OCI-LY3 (cell line): ENCODE results near the gene ZMYM3.

Experiments used
- H2AFZ ChIP-seq: fragments of 200-600, 300-600 bp; shearing (Covaris generic); 2 replicates; pipeline ENCODE4 v1.6.0; 2014; ENCODE audit warnings: antibody characterized with exemption, low read depth, low read length
- H3K27ac ChIP-seq: fragments of 200-600, 300-600 bp; sonication (generic); 2 replicates; pipeline ENCODE4 v1.5.1; 2014; ENCODE audit warnings: mild to moderate bottlenecking, low read length, moderate library complexity, mixed read lengths
- H3K27me3 ChIP-seq: fragments of 200-600, 300-600 bp; sonication (generic); 2 replicates; pipeline ENCODE4 v1.6.1; 2014; ENCODE audit warnings: low read depth, low read length, mixed read lengths
- H3K36me3 ChIP-seq: fragments of 200-600, 300-600 bp; sonication (generic); replicated peaks from 2 replicates; pipeline ENCODE3; 2014; ENCODE audit warnings: low read depth, low read length, mixed read lengths
- H3K4me1 ChIP-seq: fragments of 300-600, 200-600 bp; sonication (generic); 2 replicates; pipeline ENCODE4 v1.6.1; 2014; ENCODE audit warnings: low read length, mixed read lengths
- H3K4me2 ChIP-seq: fragments of 200-600, 300-600 bp; sonication (generic); 2 replicates; pipeline ENCODE4 v1.6.1; 2014; ENCODE audit warnings: low read length, mixed read lengths
- H3K4me3 ChIP-seq: fragments of 300-600, 200-600 bp; sonication (generic); 2 replicates; pipeline ENCODE4 v1.5.1; 2014; ENCODE audit warnings: antibody characterized with exemption, mild to moderate bottlenecking, low read length, moderate library complexity
- H3K79me2 ChIP-seq: fragments of 300-600, 200-600 bp; shearing (Covaris generic); 2 replicates; pipeline ENCODE4 v1.6.1; 2014; ENCODE audit warnings: mild to moderate bottlenecking, low read length, mixed read lengths
- H3K9ac ChIP-seq: fragments of 300-600, 200-600 bp; shearing (Covaris generic); 2 replicates; pipeline ENCODE4 v1.6.0; 2014; ENCODE audit warnings: mild to moderate bottlenecking, low read length, moderate library complexity
- H3K9me3 ChIP-seq: fragments of 200-600, 300-600 bp; shearing (Covaris generic); 2 replicates; pipeline ENCODE4 v1.6.1; 2014; ENCODE audit warnings: low read length, mixed read lengths; ENCODE audit not compliant: insufficient read depth
- H4K20me1 ChIP-seq: fragments of 200-600, 300-600 bp; sonication (generic); 2 replicates; pipeline ENCODE4 v1.6.1; 2016; ENCODE audit warnings: low read length, mixed read lengths; ENCODE audit not compliant: insufficient read depth
- EZH2phosphoT487 ChIP-seq: fragments of 200-600 bp; shearing (Covaris generic); IDR thresholded peaks from 2 replicates; pipeline ENCODE4 v1.6.1; 2018; ENCODE audit warnings: antibody characterized with exemption, mixed run types, low read depth
- TF ChIP-seq, protein P1 (sequence below): fragments of 200-600, 300-600 bp; sonication (generic); IDR thresholded peaks from 2 replicates; pipeline ENCODE4 v1.5.1; 2014; ENCODE audit warnings: antibody characterized with exemption, low read length, low read depth

Gene ZMYM3

DNA sequence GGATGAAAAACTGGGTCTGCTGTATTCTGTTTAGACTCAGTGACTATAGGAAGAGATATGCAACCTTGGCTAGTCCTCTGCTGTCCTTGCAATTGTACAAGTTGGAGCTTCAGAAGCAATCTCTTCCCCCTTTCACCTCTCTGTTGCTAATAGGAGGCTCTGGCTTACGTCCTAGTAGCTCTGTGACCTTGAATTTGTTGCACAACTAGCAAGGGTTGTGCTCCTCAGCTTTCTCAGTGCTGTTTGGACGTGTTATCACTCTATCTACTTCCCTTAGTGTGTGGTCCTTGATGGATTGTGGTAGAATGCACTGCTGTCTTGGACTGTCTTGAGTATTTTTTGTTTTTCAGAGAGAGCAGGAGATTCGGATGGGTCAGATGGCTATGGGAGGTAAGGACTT is 44.2 kb upstream of the ZMYM3 start:
- no peaks in the 10 kb centered on the region for H3K27me3 ChIP-seq
- peaks cover 14% of the 10 kb centered on the region; the same call in 1 of the 2 replicates for H3K79me2 ChIP-seq
- H3K9ac ChIP-seq: no peak overlapping the region
- H3K27ac ChIP-seq: no peak overlapping the region
- no peak overlapping the region for H2AFZ ChIP-seq
- H4K20me1 ChIP-seq: 0 out of 2 replicates have a peak, but pooled peaks cover 3% of the 10 kb centered on the region
- no peak overlapping the region for H3K4me2 ChIP-seq
- H3K4me3 ChIP-seq: no peak overlapping the region
- H3K4me1 ChIP-seq: no peaks in the 10 kb centered on the region
- TF ChIP-seq, protein P1, sequence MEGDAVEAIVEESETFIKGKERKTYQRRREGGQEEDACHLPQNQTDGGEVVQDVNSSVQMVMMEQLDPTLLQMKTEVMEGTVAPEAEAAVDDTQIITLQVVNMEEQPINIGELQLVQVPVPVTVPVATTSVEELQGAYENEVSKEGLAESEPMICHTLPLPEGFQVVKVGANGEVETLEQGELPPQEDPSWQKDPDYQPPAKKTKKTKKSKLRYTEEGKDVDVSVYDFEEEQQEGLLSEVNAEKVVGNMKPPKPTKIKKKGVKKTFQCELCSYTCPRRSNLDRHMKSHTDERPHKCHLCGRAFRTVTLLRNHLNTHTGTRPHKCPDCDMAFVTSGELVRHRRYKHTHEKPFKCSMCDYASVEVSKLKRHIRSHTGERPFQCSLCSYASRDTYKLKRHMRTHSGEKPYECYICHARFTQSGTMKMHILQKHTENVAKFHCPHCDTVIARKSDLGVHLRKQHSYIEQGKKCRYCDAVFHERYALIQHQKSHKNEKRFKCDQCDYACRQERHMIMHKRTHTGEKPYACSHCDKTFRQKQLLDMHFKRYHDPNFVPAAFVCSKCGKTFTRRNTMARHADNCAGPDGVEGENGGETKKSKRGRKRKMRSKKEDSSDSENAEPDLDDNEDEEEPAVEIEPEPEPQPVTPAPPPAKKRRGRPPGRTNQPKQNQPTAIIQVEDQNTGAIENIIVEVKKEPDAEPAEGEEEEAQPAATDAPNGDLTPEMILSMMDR: no peak
- no peak for TF ChIP-seq EZH2phosphoT487
- peaks cover 43% of the 10 kb centered on the region for H3K36me3 ChIP-seq
- no peaks in the 10 kb centered on the region for H3K9me3 ChIP-seq

DNA sequence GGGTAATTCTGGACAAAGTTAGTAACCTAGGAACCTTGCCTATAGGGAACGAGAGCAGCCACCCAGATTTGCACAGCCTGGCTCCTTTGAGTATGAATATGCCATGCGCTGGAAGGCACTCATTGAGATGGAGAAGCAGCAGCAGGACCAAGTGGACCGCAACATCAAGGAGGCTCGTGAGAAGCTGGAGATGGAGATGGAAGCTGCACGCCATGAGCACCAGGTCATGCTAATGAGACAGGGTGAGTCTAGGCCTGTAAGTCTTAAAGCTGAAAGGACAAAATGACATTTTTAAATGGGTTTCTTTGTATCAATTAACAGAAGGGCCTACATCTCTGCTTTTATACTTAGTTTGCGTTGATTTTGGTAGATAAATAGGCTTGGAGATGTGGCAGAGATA is 42.9 kb upstream of the ZMYM3 start:
- Histone ChIP-seq H3K27ac (no peak overlapping the region), H4K20me1 (peaks cover 6% of the 10 kb centered on the region; the same call in 1 of the 2 replicates), H3K36me3 (peaks cover 49% of the 10 kb centered on the region), H3K79me2 (peaks cover 27% of the 10 kb centered on the region), H3K9me3 (no peaks in the 10 kb centered on the region), H3K4me3 (no peak overlapping the region), H2AFZ (no peak overlapping the region), H3K4me2 (no peak overlapping the region), H3K9ac (no peak overlapping the region), H3K27me3 (no peaks in the 10 kb centered on the region), H3K4me1 (no peaks in the 10 kb centered on the region)
- no peak for TF ChIP-seq EZH2phosphoT487
- TF ChIP-seq, protein P1: no peak

DNA sequence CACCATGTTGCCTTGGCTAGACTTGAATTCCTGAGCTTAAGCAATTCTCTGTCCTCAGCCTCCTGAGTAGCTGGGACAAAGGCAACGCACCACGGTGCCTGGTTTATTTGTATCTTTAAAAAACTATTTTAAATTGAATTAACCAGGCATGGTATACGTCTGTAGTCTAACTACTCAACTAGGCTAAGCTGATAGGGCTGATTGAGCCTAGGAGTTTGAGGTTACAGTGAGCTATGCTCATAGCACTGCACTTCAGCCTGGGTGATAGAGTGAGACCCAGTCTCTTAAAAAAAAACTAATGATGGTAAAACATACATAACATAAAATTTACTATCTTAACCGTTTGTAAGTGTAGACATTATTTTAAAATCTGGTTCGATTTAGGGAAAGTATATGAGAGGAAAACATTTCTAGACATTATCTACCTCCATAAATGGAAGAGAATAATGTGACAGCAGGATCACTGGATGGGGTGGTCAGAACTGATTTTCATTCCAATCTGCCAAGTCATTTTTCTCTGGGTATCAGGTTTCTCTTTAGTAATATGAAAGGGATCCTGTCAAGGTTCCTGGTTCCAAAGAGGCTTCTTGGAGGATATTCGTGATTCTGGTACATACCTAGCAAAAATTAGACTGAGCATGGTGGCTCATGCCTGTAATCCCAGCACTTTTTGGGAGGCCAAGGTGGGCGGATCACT is 38.9 kb upstream of the ZMYM3 start:
- TF ChIP-seq, protein P1: no peak
- no peak for TF ChIP-seq EZH2phosphoT487
- H4K20me1 ChIP-seq: peaks cover 38% of the 10 kb centered on the region
- H3K4me1 ChIP-seq: no peaks in the 10 kb centered on the region
- H2AFZ ChIP-seq: no peak overlapping the region
- no peak overlapping the region for H3K9ac ChIP-seq
- no peak overlapping the region for H3K4me3 ChIP-seq
- H3K79me2 ChIP-seq: peaks cover 65% of the 10 kb centered on the region
- H3K27me3 ChIP-seq: no peaks in the 10 kb centered on the region
- no peak overlapping the region for H3K27ac ChIP-seq
- no peak overlapping the region for H3K4me2 ChIP-seq
- H3K36me3 ChIP-seq: peaks cover 51% of the 10 kb centered on the region
- H3K9me3 ChIP-seq: no peaks in the 10 kb centered on the region

DNA sequence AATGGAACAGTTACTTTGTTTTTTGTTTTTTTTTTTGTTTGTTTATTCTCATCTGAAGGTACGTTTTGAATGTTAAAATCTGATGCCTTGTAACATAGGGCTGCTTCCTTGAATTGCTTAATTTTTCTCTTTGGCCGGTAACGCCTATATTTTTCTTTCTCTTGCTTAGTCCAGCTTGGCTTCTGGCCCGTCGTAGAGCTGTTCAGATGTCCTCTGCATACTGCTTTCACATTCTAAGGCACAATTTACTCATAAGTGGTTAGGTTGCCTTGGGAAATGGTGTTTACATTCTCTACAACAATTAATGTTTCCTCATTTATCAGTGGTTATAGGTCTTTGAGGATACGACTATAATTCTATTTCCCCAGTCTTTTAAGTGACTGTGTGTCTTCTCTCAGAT is 37.4 kb upstream of the ZMYM3 start:
- Histone ChIP-seq H3K4me1 (peaks cover 2% of the 10 kb centered on the region; the same call in 1 of the 2 replicates), H3K36me3 (peaks cover 42% of the 10 kb centered on the region), H4K20me1 (peaks cover 48% of the 10 kb centered on the region), H2AFZ (no peak overlapping the region), H3K79me2 (peaks cover 76% of the 10 kb centered on the region), H3K4me3 (no peak overlapping the region), H3K9ac (no peak overlapping the region), H3K4me2 (no peak overlapping the region), H3K27ac (no peak overlapping the region), H3K9me3 (no peaks in the 10 kb centered on the region), H3K27me3 (no peaks in the 10 kb centered on the region)
- no peak for TF ChIP-seq EZH2phosphoT487
- TF ChIP-seq, protein P1: no peak
